Ishikawa (cell line): ENCODE measurements around the gene CDC42EP3.

Experiments used
- CEBPB ChIP-seq: IDR thresholded peaks from 2 replicates; pipeline ENCODE4 v1.6.1; 2012
- CREB1 ChIP-seq: IDR thresholded peaks from 2 replicates; pipeline ENCODE4 v1.6.1; 2012; ENCODE audit warnings: low read depth
- EGR1 ChIP-seq: IDR thresholded peaks from 2 replicates; pipeline ENCODE4 v1.6.1; 2012
- EP300 ChIP-seq: IDR thresholded peaks from 2 replicates; pipeline ENCODE4 v1.6.1; 2012; ENCODE audit warnings: borderline replicate concordance
- NFIC ChIP-seq: IDR thresholded peaks from 2 replicates; pipeline ENCODE4 v1.6.1; 2012
- RAD21 ChIP-seq: IDR thresholded peaks from 2 replicates; pipeline ENCODE4 v1.6.1; 2012; ENCODE audit warnings: low read depth
- TAF1 ChIP-seq: IDR thresholded peaks from 2 replicates; pipeline ENCODE4 v1.6.1; 2012; ENCODE audit warnings: low read depth, mild to moderate bottlenecking
- TEAD4 ChIP-seq: IDR thresholded peaks from 2 replicates; pipeline ENCODE4 v1.6.1; 2012
- TF ChIP-seq, protein P1 (sequence below): IDR thresholded peaks from 2 replicates; pipeline ENCODE4 v1.6.1; 2012
- TF ChIP-seq, protein P2 (sequence below): IDR thresholded peaks from 2 replicates; pipeline ENCODE4 v1.6.1; 2012; ENCODE audit warnings: low read depth, mild to moderate bottlenecking
- TF ChIP-seq, protein P3 (sequence below): IDR thresholded peaks from 2 replicates; pipeline ENCODE4 v1.6.1; 2012

DNA sequence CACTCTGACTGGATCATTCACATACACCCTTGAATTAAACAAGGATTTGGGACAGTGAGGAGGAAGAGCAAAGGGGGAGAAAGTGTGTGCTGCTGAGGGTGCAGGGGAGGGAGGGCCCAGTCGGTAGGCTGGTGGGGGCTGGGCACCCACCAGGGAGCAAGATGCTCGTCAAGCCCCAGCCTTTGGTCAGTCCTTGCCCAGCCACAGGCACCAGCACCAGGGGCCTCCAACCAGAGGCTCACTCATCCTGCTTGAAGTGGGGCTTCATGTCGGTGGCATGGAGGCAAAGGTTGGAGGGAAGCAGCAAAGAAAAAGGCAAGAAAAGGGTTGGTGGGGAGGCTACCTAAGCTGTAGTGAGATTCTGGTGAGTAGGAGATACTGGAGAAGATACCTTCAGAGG is 21.9 kb downstream of the CDC42EP3 start:
- no peak for TF ChIP-seq EP300
- TF ChIP-seq RAD21: no peak
- TF ChIP-seq CEBPB: no peak
- TF ChIP-seq, protein P1, sequence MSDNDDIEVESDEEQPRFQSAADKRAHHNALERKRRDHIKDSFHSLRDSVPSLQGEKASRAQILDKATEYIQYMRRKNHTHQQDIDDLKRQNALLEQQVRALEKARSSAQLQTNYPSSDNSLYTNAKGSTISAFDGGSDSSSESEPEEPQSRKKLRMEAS: no peak
- TF ChIP-seq TAF1: no peak
- TF ChIP-seq, protein P2, sequence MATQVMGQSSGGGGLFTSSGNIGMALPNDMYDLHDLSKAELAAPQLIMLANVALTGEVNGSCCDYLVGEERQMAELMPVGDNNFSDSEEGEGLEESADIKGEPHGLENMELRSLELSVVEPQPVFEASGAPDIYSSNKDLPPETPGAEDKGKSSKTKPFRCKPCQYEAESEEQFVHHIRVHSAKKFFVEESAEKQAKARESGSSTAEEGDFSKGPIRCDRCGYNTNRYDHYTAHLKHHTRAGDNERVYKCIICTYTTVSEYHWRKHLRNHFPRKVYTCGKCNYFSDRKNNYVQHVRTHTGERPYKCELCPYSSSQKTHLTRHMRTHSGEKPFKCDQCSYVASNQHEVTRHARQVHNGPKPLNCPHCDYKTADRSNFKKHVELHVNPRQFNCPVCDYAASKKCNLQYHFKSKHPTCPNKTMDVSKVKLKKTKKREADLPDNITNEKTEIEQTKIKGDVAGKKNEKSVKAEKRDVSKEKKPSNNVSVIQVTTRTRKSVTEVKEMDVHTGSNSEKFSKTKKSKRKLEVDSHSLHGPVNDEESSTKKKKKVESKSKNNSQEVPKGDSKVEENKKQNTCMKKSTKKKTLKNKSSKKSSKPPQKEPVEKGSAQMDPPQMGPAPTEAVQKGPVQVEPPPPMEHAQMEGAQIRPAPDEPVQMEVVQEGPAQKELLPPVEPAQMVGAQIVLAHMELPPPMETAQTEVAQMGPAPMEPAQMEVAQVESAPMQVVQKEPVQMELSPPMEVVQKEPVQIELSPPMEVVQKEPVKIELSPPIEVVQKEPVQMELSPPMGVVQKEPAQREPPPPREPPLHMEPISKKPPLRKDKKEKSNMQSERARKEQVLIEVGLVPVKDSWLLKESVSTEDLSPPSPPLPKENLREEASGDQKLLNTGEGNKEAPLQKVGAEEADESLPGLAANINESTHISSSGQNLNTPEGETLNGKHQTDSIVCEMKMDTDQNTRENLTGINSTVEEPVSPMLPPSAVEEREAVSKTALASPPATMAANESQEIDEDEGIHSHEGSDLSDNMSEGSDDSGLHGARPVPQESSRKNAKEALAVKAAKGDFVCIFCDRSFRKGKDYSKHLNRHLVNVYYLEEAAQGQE: no peak
- no peak for TF ChIP-seq TEAD4
- TF ChIP-seq CREB1: no peak
- TF ChIP-seq, protein P3, sequence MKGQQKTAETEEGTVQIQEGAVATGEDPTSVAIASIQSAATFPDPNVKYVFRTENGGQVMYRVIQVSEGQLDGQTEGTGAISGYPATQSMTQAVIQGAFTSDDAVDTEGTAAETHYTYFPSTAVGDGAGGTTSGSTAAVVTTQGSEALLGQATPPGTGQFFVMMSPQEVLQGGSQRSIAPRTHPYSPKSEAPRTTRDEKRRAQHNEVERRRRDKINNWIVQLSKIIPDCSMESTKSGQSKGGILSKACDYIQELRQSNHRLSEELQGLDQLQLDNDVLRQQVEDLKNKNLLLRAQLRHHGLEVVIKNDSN: no peak
- no peak for TF ChIP-seq NFIC
- TF ChIP-seq EGR1: no peak
